Dermis microvascular lymphatic vessel endothelial cell (primary cell): ENCODE data around the gene PTPRF. TPM values are rescaled to one million over a fixed set of nuclear protein-coding genes. Genes with fewer than 3 reads are reported as not detected.

Source experiments
- DNase-seq, 2 donors: peaks; one replicate each; pipeline versions ENCODE4 v3.0.0 to v3.0.0-alpha.2; 2010; ENCODE audit warnings: low read depth in 2 of 2
- total RNA-seq: library from RNA; depleted of rRNA; stranded (reverse); fragments of >200 nt; gene quantifications from 2 replicates; pipeline ENCODE4 v1.2.1, GENCODE V29; 2014

Gene PTPRF
- total RNA-seq, 1 donor from 2014 or later: 50.2 TPM

GRCh38 chr1:43551396-43551888 lies 20.8 kb downstream of the PTPRF start:
- no peak for DNase-seq

- DNase-seq: no peak
These were observed 21.5 kb downstream of the PTPRF start for GRCh38 chr1:43552059-43552742.

GRCh38 chr1:43552813-43553212 lies 22.1 kb downstream of the PTPRF start:
- no peak for DNase-seq

- peak in 1 of 2 donors; percentile 49 for DNase-seq
These were observed 23.8 kb downstream of the PTPRF start for GRCh38 chr1:43554444-43554992.

GRCh38 chr1:43556782-43557181 lies 26.1 kb downstream of the PTPRF start:
- no peak for DNase-seq

GRCh38 chr1:43557744-43558245 lies 27.1 kb downstream of the PTPRF start:
- no peak for DNase-seq

DNA sequence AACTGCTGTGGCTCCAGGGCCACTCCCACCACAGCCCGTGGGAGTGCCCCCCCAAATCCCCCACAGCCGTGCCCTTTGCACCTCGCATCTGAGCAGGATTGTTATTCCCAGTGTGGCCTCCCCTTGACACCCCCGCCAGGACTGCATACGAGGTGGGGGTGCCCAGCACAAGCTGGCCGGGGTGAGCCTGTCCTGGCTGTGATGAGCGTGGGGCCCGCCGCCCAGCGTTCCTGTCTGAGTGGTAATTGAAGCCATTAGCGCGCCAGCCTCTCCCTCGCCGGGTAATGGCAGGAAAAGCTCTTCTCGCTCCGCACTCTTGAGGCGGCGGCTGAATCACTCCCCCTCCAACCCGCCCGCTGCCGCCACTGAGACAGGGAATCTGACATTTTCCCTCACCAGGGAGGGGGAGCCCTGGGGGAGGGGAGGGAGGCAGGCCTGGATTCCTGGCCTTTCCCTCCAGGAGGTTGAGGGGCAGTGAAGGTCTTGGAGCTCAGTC lies 27.7 kb downstream of the PTPRF start:
- no peak for DNase-seq

GRCh38 chr1:43559714-43560113 lies 29.0 kb downstream of the PTPRF start:
- no peak for DNase-seq

DNA sequence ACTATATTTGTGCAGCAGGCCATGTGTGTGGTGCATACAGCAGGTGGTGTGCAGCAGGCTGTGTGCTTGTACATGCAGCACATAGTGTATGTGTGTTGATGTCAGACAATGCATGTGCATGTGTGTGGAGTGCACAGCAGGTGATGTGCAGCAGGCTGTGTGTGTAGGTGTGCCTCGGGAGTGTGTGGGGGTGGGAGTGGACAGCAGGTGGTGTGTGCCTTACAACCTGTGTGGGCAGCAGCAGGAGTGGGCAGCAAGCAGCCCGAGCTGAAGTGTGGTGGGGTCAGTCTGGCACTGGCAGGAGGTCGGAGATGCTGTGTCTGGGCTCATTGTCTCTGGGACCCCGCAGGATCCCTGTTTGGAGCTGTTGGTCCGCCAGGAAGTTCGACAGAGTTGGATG lies 29.6 kb downstream of the PTPRF start:
- no peak for DNase-seq

GRCh38 chr1:43563876-43564539 lies 33.3 kb downstream of the PTPRF start:
- DNase-seq: no peak

- peak in 1 of 2 donors; percentile 16 for DNase-seq
These were observed 34.1 kb downstream of the PTPRF start for GRCh38 chr1:43564551-43565348.

DNA sequence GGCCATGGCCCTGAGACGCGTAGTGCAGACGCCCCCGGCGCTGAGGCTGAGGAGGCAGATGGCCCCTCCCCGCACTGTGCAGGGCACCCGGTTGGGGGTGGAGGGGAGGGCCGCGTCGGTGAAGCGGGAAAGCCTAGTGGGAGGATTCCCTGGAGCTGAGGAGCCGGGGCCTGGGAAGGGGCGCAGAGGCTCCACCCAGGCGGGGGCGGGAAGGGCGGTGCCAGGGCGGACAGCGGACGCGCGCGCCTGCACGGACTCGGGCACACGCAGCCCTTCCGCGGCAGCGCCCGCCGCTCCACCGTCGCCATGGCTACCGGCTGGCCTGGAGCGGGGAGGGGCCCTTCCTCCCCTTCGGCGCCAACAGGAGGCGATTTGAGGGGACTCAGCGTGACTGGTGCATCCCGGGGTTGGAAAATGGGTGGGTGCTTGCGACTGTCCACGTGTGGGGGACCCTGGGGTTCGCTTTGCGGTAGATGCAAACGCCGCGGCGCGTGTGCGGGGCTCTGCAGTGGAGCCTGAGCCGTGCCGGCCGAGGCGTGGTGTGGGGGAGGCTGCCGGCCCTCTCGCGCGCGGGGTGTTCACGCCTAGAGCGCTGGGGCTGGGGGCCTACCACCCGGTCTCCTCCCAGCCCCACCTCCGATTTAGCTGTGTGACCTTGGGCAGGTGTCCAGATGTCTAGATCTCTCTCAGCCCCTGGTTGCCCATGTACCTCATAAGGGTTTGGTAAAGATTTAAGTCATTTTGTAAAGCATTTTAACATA lies 35.1 kb downstream of the PTPRF start:
- peak; percentile 21 to 67 for DNase-seq

DNA sequence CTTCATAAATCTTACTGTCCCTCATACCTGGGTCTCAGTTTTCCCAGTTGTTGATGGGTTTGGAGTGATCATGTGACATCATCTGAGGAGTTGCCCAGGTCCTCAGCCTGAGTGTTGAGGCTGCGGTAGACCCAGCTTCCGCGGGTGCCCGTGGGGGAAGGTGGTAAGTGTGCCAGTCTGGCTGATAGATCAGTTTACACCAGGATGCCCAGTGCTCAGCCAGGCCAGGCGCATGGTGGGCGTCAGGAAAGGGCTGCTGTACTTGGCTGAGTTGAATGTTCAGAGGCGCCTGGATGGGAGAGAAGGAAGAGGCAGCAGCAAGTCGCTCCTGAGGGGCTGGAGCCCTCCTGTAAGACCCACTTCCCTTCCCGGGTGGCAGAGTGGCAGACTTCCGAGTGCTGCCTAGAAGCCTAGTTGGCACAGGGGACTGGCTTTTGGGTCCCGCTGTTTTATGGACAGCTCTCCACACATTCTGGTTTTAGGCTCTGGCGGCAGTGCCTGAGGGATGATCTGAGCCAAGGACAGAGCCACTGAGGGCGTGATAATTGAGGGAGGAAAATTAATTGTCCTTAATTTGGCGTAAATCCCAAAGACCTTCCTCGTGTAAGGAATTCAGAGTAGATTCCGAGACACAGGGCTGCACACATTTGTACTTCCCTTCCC lies 35.8 kb downstream of the PTPRF start:
- no peak for DNase-seq

DNA sequence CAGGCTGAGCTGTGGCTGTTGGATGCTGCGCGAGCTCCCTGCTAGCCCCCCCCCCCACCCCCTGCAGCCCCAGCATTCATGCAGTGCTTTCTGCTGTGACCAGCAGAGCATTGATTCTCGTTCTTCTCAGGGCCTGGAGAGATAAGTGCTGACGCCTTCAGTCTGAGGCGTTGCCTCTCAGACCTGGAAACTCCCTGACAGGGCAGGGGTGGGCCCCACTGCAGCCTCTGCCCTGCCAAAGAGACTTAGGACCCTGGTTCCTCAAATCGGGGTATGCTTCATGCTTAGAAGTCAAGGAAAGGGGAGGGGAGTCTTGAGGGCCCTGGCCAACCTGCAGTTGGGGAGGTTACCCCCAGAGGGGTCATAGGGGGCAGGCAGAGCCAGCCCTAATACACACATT lies 38.5 kb downstream of the PTPRF start:
- no peak for DNase-seq

- no peak for DNase-seq
These were observed 39.6 kb downstream of the PTPRF start for GRCh38 chr1:43570277-43570676.

DNA sequence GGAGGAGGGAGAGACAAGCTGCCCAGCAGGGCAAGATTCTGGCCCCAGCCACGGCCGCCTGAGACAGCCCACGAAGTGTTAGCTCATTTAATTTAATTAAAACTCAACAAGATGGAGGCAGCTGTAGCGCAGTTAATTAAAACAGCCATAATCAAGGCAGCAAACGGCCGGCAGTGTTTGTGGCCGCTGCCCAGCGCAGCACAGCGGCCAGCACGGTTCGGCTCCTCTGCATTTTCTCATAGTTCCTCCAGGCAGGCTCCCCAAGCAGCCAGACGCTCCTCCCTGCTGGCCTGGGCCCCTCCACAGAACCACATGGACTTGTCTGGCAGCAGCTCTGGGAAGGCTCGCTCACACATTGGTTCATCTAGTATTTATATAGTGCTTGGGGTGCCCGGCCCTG lies 40.0 kb downstream of the PTPRF start:
- no peak for DNase-seq

GRCh38 chr1:43572084-43572483 lies 41.4 kb downstream of the PTPRF start:
- no peak for DNase-seq

- DNase-seq: no peak
These were observed 41.9 kb downstream of the PTPRF start for GRCh38 chr1:43572538-43572937.

DNA sequence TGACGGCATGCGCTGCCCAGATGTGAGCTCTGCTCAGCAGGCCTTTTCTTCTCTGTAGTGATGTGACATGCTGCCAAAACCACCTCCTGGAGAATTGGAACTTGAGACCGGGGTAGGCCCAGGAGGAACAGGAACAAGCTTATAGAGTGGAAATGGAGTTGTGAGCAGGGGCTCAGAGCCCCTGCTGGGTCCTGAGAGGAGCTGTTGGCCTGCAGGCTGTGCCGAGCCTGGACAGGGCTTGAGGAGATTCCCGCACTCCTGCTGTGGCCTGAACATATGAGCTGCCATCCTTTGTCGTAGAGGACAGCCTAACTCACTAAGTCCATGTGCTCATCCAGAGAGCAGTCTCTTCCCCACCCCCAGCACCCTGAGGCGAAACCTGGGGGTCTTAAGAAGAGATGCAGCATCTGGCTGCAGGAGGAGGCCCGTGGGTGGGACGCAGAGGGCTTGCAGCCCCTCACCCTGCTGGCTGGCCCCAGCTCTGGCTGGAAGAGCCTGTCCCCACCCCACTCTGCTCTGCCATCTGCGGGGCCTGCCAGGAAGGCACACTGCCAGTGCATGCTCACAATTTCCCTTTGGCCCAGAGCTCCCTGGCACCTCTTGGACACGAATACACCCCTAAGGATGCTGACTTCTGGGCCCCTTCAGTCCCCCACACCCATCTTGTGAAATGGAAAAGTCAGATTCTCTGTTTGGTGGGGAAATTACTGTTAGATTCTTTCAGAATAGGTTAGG lies 42.5 kb downstream of the PTPRF start:
- no peak for DNase-seq

DNA sequence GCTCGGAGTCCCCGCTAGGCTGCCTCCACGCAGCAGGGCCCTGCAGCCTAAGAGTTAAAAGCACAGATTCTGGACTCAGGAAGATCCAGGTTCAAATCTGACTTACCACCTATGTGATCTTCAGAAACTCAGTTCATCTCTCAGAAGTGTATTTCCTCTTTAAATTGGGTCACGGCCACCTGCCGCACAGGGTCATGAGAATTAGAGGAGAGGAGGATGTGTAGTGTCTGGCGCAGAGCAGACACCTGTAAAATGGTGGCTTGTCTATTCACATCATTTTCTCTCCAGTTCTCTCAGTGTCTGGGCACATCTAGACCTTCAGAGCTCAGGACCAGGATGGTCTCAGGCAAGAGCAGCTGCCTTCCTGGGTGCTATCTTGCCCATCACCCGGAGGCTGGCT lies 45.8 kb downstream of the PTPRF start:
- no peak for DNase-seq
